Stimulated activated naive CD4-positive, alpha-beta T cell (primary cell): ENCODE measurements around the gene CCND2.

Source experiments
- DNase-seq, 6 experiments: peaks; one replicate each; lab custom pipeline; 2025; lab: John Stamatoyannopoulos, UW

CCND2 gene

DNA sequence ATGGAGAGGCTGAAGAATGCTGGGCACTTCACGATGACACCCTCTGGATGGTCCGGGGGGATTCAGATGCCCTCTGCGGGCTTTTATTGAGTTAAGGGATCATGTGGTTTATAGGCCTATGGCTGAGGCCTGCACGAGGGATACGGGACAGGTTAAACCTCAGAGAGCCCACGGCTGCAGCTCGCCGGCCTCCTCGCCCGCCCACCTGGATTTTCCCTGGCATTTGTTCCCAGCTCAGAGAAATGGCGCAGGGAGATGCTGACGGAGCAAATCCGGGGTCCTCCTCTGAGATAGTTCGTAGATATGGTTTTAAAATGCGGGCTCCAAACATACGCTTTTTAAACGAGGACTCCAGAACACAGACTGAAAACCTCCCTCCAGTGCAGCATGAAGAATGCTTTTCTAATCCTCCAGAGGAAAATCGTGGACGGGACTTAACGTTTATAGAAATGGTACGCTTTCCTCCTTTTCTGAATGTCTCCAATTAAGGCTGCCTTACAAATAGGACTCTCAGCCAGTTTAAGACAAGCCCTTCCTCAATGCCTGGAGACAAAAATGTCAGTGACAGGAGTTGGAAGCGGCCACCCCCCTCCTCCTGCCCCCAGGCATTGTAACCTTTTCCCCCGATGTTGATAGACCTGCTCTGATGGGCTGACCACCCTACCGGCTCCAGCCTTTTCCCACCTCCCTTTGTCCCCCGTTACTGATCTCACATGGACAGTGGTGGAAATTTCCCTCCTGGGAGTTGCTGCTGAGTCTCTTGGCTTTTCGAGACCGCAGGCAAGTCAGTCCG lies 16.6 kb downstream of the CCND2 start:
- DNase-seq = no peak

DNA sequence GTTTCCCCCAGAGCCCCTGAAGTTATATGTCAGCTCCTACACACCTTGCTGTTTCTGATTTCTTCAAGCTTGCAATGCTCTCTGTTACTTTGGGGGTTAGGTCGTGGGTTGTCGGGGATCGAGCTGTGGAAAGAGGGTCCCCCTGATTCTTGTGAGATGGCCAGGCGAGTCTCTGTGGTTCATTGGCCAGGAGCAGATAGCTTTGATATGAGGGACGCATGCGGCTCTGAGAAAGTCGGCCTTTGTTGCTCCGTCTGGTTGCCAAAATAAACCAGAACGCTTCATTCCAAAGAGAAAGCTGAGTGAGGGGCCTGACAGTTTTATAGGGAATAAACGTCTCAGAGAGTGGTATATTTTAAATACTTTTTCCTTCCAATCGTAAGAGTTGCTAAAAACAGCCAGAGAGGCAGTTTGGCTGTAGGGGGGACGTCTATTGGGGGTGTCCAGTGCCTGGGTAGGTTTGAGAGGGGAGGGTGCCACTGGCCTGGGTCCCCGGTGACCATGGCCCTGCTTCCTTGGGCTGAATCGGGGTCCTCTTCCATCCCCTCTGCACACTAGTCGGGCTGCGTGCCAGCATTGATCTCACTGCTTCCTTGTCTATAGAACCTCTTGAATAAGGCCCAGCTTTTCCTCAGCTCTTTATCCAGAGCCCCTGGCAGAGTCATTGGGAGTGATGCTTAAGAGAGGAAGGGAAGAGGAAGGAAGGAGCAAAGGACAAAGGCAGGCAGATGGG lies 18.9 kb downstream of the CCND2 start:
- no peak for DNase-seq

DNA sequence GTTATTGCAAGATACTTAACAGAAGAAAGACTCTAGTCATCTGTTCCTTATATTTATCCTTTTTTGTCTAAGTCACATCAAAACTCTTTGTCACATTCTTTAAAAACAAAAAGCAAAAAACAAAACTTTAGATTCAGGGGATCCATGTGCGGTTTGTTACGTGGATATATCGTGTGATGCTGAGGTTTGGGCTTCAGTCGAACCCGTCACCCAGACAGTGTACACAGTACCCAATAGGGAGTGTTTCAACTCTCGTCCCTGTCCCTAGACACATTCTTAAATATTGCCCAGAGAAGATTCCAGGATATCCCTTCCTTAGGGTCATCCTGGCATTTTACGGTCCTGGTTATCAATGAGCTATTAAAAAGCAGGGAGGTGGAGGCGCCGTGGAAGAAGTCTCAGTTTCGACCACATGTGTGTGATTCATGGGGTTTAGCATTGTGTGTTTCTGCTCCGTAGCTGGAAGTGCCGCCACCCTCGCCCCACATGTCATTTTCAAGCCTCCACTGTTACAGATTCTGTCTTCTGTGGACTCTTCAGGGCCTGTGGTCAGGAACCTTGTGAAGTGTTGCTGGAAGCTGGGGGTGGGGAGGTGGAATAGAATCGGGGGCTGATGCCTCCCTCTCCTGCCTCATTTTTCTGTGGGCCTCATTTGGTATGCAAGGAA lies 19.9 kb downstream of the CCND2 start:
- no peak for DNase-seq

DNA sequence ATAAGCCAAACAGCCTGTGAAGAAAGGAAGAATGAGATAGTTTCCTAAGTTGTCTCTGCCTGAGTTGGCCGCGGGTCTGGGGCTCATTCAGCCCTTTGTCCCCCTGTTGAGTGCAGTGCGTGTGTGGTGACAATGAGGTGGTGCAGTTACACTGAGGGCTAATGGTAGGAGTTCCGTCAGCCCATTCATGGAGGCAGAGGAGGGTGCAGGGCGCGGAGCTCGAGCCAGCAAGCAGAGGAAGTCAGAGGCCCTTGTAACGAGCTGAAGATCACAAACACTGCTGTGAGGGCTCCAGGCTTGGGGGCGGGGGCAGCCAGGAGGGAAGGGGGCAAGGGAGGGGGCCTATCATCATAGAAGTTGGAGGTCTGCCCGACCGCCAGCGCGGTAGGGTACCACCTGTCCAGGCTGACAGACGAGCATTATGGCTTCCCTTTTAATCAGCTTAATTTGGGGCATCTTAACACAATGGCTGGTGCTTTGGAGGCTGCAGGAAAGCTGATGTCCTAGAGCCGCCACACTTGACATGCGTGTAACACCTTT lies 20.5 kb downstream of the CCND2 start:
- DNase-seq = no peak

DNA sequence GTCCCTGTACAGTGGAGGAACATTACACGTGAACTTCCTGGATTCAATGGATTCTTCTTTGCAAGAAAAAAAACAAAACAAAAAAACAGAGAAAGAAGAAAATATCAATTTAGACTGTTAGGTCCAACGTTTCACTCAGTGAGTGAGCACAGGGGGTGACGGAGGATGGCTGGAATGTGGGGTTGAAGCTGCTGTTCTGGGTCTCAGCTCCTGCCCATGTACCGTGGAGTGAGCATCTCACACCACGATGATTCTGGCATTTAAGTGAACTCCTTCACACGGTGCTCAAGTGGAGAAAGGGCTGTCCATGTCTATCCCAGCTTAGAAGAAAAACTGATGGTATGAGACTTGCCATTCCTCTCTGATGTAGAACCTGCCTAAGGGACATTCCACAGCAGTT lies 23.2 kb downstream of the CCND2 start:
- no peak for DNase-seq

DNA sequence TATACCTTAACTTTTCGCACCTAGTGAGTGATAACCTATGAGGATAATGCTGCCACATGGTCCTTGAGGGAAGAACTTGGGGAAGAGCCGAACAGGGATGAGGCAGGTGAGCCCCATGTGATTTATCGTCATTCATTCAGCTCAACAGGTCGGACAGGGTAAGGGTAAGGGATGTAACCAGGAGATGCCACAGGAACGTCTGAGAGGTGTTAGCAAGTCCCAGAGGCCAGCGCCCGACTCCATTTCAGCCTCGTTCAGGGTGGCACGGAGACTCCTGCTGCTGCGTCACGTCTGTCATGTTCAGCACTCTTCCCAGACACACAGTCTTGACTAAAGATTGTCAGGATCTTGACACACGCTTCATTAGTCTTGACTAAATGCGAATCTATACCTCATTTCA lies 24.1 kb downstream of the CCND2 start:
- DNase-seq = no peak

DNA sequence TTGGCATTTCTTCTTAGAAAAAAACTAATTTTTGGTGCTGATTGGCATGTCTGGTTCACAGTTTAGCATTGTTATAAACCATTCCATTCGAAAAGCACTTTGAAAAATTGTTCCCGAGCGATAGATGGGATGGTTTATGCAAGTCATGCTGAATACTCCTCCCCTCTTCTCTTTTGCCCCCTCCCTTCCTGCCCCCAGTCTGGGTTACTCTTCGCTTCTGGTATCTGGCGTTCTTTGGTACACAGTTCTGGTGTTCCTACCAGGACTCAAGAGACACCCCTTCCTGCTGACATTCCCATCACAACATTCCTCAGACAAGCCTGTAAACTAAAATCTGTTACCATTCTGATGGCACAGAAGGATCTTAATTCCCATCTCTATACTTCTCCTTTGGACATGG lies 27.3 kb downstream of the CCND2 start:
- DNase-seq = no peak

DNA sequence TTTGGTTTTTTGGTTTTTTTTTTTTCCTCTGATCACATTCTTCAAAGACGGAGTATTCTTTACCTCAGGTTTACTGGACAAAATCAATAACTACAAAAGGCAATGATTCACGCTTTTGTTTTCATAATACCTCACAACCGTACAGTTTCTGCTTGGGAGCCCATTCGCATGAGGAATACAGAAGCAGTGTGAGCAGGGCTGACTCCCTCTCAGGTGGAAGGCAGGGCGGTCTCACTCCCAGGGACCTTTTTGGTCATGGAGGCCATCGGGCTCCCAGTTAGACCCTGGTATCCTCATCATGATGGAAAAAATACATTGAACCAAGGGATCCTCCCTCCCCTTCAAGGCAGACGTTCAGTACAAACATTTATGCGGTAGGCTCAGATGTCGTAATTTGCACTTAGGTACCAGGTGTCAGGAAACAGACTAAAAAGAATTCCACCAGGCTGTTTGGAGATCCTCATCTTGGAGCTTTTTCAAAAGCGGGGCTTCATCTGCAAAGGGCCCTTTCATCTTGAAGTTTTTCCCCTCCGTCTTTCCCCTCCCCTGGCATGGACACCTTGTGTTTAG lies 28.5 kb downstream of the CCND2 start:
- DNase-seq = no peak

DNA sequence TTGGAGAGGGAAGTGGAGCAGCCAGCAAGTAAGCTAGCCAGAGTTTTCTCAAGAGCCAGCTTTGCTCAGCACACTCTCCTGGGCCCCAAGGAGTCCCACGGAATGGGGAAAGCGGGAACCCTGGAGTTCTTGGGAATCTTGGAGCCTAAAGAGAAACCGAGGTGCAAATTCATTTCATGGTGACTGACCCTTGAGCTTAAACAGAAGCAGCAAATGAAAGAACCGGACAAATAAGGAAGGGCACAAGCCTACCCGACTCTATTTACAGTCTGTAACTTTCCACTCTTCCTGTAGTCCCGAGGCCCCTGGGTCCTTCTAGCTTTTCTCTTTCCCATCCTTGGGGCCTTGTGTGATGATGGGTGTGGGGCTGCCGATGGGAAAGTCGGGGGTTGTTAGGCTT lies 29.3 kb downstream of the CCND2 start:
- DNase-seq = no peak

DNA sequence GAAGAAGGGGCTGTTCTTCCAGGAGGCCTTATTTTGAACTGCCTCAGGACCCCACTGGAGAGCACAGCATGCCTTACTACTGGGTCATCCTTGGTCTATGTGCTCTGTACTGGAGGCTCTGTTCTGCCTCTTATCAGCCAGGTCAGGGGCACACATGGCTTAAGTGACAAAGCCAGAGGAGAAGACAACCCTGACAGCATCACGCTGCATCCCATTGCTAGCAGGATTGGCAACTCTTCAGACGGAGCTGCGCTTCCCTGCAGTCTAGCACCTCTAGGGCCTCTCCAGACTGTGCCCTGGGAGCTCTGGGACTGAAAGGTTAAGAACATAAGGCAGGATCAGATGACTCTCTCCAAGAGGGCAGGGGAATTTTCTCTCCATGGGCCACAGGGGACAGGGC lies 30.2 kb downstream of the CCND2 start:
- no peak for DNase-seq

DNA sequence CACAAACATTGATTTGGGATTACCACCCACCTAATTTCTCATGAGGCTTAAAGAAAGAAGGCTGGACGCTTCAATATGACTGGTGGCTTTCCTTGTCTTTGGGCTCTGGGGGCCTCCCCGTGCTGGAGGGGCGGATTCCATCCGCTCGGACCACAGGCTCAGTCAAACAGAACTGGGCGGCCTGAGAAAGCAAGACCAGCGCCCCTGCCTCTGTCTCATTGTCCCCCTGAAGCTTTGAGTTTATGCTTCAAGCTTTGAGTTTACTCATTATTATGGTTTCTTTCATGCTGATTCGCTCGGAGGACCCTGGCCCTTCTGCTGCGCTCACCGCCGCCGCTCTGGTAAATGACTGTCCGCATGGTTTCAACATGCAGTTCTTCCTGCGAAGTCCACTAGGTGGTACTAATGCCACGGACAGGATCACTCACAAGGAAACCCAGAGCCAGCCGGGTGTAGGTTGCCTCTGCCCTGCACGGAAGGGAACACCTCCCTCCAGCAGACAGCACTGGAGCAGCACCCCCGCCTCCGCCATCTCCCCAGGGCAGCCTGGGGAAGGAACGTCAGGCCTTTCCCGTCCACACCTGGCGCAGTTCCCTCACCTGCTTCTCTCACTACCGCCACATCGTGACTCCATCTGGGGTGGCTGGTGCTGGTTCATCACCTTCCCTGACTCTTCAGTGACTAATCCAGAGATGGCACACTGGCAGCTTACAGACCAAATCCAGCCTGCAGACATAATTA lies 34.2 kb downstream of the CCND2 start:
- DNase-seq = no peak

DNA sequence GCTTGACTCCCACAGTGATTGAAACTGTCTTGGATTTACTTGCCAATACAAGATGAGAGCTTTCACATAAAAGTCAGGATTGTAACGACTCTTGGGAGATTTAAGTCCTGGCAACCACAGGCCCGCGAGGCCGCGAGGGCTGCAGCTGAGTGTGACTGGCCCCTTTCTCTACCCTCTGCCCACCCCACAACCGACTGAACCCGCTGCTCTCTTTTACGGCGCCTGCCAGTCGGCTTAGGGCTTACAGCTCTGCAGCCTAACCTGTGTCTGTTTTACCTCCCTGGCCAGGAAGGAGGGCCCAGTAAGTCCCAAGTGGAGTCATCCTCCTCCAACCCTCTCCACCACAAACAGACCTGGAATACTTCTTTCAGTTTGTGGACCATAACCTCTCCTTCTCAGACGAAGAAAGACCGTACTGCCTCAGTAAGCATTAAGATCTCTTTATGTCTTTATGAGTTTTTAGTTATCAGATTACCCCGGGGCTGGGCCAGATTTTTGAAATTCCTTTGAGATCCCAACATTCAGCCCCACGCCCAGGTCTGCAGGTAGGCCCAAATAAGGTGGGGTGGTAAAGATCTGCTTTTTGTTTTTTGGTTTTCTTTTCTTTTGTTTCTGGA lies 34.9 kb downstream of the CCND2 start:
- no peak for DNase-seq

DNA sequence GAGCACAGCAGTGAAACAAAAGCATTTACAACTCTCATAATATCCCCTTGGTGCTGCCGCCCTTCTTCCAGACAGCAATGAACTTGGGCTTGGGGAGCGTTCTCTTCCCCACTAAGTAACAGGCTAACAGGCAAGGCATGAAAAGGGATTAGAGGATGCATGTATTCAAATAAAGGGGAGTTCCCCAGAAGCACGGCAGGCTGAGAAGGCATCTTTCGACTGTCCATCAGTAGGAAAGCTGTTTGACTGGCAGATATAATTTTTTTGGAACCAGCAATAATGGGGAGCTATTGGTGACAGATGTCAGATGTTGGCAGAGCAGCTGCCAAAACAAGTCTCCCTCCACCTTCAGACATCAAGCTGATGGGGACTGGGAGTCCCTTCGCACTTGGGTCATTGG lies 38.2 kb downstream of the CCND2 start:
- no peak for DNase-seq

DNA sequence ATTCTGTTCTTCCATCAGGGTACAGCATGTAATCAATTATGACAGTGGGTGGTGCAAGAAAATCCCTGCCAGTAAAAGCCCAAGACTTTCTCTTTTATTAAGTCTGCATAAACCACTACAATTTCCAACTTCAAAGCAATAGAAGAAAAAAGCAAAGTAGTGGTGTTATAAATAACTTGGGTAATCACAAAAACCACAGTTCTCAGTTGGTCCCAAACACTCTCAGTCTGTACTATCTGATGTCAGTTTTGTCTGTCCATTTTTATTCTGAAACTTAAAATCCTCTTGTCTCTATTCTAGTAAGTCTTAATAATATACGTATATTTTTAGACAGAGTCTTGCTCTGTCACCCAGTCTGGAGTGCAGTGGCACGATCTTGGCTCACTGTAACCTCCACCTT lies 38.7 kb downstream of the CCND2 start:
- no peak for DNase-seq

DNA sequence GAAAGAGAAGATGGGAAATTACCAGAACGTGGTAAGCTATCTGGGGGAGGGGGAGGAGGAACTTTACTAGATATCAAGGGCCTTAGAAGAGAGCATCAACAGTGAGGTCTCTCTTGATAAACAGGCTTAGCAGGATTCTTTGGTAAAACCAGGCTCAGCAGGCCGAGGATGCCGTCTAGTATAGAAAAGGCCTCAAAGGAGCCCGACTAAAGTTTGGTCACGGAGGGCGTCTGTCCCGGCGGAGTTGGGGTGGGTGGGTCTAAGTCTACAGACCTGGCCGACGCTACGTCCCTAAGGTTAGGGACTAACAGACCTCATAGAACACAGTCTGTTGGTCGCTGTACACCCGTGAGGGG lies 46.9 kb downstream of the CCND2 start:
- no peak for DNase-seq

DNA sequence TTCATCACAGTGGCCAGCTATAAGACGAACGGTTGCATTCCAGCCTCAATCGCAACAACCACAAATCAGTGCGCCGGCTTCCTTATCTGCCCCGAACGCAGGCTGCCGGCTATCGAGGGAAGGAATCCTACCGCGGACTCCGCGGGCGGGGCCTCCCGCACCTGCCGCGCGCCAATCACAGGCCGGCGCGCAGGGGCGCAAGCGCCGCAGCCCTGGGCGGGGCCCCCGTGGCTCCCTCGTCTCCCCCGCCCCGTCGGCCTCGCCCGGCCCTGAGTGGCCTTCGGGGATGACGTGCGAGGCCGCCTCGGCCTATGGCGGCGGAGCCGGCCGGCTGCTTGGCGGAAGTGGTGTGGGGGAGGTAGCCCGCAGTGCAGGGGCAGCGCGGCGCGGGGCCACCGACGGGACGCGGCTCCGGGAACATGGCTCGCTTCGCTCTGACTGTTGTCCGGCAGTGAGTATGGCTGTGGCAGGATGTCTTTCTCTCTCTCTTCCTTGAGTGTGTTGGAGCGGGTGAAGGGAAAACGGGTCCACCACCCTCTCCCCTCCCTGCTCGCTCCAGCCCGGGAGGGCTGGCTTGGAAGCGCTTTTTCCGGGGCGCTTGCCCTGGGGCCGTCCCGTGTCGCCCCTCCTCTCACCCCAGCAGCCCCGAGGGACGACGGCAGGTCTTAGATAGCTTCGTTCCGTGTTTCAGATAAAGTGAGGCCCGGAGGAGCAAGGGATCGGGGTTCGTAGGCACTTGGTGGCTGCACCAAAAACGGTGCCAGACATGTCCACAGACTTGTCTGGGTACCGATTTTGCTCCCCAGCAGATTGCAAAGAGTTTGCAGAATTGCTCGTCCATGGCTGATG lies 47.5 kb downstream of the CCND2 start, which contains the start of gene TIGAR:
TIGAR (plus strand) TSS at position 361 of the 849 bp plus-strand sequence; CDS start at position 420, 59 bp downstream.
- DNase-seq = peak; percentile 82 to 90 (median 86)

DNA sequence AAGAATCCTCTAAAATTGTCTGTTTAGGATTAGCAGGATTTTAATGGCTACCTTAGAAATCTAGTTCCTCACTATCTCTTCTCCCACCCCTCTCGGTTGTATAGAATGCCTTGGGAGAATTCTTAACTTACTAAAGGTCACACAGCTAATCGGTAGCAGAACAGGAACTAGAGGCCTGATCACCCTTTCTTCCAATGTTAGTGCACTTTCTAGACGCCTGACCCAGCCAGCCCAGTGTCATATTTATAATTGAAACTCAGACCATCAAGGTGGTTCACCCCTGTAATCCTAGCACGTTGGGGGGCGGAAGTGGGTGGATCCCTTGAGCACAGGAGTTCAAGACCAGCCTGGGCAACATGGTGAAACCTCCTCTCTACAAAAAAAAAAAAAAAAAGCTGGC lies 49.2 kb downstream of the CCND2 start:
- no peak for DNase-seq
